ENCODE measurements around the gene SELENOM.
A peak's percentile ranks its signal among the peaks of the same experiment; 100 is the strongest.

Gene SELENOM

GRCh38 chr22:31107178-31107893 is at the start of gene SELENOM:
Gene SELENOM, minus strand, starts transcription at chr22:31107568. Its CDS starts 63 bp downstream, at chr22:31107505.
- peak; percentile 96 for DNase-seq

- no peak for DNase-seq
Observed at GRCh38 chr22:31155422-31155821, 48.1 kb upstream of the SELENOM start.

- no peak for DNase-seq
Observed at GRCh38 chr22:31154975-31155374, 47.6 kb upstream of the SELENOM start.

GRCh38 chr22:31153357-31153756 is 46.0 kb upstream of the SELENOM start:
- no peak for DNase-seq

GRCh38 chr22:31151872-31152271 is 44.5 kb upstream of the SELENOM start:
- no peak for DNase-seq

GRCh38 chr22:31150615-31151014 is 43.2 kb upstream of the SELENOM start:
- peak; percentile 28 for DNase-seq

- DNase-seq = peak; percentile 87
Observed at GRCh38 chr22:31148953-31149627, 41.7 kb upstream of the SELENOM start.

- no peak for DNase-seq
Observed at GRCh38 chr22:31148488-31148887, 41.1 kb upstream of the SELENOM start.

GRCh38 chr22:31144223-31144622 is 36.9 kb upstream of the SELENOM start:
- DNase-seq = no peak

- DNase-seq = no peak
Observed at GRCh38 chr22:31143537-31143936, 36.2 kb upstream of the SELENOM start.

- no peak for DNase-seq
Observed at GRCh38 chr22:31143038-31143437, 35.7 kb upstream of the SELENOM start.

- DNase-seq = no peak
Observed at GRCh38 chr22:31142285-31142684, 34.9 kb upstream of the SELENOM start.

GRCh38 chr22:31141551-31141950 is 34.2 kb upstream of the SELENOM start:
- no peak for DNase-seq

- no peak for DNase-seq
Observed at GRCh38 chr22:31140746-31141145, 33.4 kb upstream of the SELENOM start.

- peak; percentile 25 for DNase-seq
Observed at GRCh38 chr22:31139866-31140716, 32.7 kb upstream of the SELENOM start, which contains the start of gene PLA2G3. Gene PLA2G3, minus strand, starts transcription at chr22:31140508. Its CDS starts 154 bp downstream, at chr22:31140354.

GRCh38 chr22:31139066-31139465 is 31.7 kb upstream of the SELENOM start:
- DNase-seq = no peak

- DNase-seq = no peak
Observed at GRCh38 chr22:31138126-31138525, 30.8 kb upstream of the SELENOM start.

- no peak for DNase-seq
Observed at GRCh38 chr22:31137721-31138120, 30.4 kb upstream of the SELENOM start.

GRCh38 chr22:31136711-31137110 is 29.3 kb upstream of the SELENOM start:
- DNase-seq = no peak

GRCh38 chr22:31136155-31136554 is 28.8 kb upstream of the SELENOM start:
- DNase-seq = no peak

- DNase-seq = no peak
Observed at GRCh38 chr22:31135706-31136105, 28.3 kb upstream of the SELENOM start.

GRCh38 chr22:31134688-31135087 is 27.3 kb upstream of the SELENOM start:
- no peak for DNase-seq

GRCh38 chr22:31133911-31134310 is 26.5 kb upstream of the SELENOM start:
- DNase-seq = no peak

Measured in hematopoietic multipotent progenitor cell treated with erythropoietin and hydrocortisone succinate and interleukin-3 and kit ligand, for 6 days (in vitro differentiated cells).